HL-60 (cell line): ENCODE data around the gene ELL2.

Source experiments
- CTCF ChIP-seq: IDR thresholded peaks from one replicate; pipeline ENCODE4 v1.5.1; 2011; ENCODE audit warnings: low read length, control low read depth, inconsistent platforms; ENCODE audit not compliant: insufficient read depth
- SPI1 ChIP-seq: IDR thresholded peaks from 2 replicates; pipeline ENCODE4 v1.6.1; 2012; ENCODE audit warnings: low read depth, mild to moderate bottlenecking, borderline replicate concordance
- TF ChIP-seq, protein P1 (sequence below): IDR thresholded peaks from 2 replicates; pipeline ENCODE4 v1.6.1; 2012; ENCODE audit warnings: low read depth; ENCODE audit not compliant: insufficient replicate concordance

GRCh38 chr5:95938766-95939165 lies 22.9 kb downstream of the ELL2 start:
- TF ChIP-seq CTCF: no peak
- no peak for TF ChIP-seq SPI1
- TF ChIP-seq, protein P1, sequence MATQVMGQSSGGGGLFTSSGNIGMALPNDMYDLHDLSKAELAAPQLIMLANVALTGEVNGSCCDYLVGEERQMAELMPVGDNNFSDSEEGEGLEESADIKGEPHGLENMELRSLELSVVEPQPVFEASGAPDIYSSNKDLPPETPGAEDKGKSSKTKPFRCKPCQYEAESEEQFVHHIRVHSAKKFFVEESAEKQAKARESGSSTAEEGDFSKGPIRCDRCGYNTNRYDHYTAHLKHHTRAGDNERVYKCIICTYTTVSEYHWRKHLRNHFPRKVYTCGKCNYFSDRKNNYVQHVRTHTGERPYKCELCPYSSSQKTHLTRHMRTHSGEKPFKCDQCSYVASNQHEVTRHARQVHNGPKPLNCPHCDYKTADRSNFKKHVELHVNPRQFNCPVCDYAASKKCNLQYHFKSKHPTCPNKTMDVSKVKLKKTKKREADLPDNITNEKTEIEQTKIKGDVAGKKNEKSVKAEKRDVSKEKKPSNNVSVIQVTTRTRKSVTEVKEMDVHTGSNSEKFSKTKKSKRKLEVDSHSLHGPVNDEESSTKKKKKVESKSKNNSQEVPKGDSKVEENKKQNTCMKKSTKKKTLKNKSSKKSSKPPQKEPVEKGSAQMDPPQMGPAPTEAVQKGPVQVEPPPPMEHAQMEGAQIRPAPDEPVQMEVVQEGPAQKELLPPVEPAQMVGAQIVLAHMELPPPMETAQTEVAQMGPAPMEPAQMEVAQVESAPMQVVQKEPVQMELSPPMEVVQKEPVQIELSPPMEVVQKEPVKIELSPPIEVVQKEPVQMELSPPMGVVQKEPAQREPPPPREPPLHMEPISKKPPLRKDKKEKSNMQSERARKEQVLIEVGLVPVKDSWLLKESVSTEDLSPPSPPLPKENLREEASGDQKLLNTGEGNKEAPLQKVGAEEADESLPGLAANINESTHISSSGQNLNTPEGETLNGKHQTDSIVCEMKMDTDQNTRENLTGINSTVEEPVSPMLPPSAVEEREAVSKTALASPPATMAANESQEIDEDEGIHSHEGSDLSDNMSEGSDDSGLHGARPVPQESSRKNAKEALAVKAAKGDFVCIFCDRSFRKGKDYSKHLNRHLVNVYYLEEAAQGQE: no peak
